ENCODE measurements around the gene MTSS2.

DNA sequence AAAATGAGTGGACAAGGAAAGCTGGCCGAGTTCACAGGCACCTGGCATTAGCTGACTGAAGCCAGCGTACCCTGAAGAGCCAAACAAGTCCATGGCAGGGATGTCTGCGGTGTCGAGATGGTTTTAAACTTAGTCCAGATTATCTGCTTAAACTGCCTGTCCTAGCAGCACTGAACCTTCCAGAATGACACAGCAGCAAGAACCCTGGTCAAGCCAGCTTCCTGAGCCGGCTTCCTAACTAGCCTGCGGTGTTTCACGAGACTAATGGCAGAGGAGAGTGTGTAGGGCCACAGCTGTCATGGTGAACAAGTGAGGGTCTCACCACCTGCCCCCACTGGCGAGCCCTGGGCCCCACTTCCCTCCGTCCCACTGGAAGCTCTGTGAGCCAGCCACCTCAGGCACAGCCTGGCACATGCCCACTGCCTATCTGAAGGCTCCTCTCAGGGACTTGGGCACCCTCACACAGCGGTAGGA is 28.8 kb upstream of the MTSS2 start:
- TF ChIP-seq, protein P1, sequence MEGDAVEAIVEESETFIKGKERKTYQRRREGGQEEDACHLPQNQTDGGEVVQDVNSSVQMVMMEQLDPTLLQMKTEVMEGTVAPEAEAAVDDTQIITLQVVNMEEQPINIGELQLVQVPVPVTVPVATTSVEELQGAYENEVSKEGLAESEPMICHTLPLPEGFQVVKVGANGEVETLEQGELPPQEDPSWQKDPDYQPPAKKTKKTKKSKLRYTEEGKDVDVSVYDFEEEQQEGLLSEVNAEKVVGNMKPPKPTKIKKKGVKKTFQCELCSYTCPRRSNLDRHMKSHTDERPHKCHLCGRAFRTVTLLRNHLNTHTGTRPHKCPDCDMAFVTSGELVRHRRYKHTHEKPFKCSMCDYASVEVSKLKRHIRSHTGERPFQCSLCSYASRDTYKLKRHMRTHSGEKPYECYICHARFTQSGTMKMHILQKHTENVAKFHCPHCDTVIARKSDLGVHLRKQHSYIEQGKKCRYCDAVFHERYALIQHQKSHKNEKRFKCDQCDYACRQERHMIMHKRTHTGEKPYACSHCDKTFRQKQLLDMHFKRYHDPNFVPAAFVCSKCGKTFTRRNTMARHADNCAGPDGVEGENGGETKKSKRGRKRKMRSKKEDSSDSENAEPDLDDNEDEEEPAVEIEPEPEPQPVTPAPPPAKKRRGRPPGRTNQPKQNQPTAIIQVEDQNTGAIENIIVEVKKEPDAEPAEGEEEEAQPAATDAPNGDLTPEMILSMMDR (IDR thresholded peaks at IDR 0.05 in 4 of 5, conservative IDR thresholded peaks at IDR 0.05 in 1 of 5) = no peak
- TF ChIP-seq POLR2A (IDR thresholded peaks at IDR 0.05) = no peak

Data from gastrocnemius medialis (tissue), 4 donors.